ENCODE results near the gene PRPF40B.

The PRPF40B gene

GRCh38 chr12:49622501-49623141 lies 740 bp upstream of the PRPF40B start:
- Histone ChIP-seq H3K27ac (ENCODE audit: low read depth, low read length) (peak overlapping the region; percentile 76), H3K4me3 (ENCODE audit: low read depth in 1 of 5, low read length in 5 of 5) (peak overlapping the region; percentile 63 to 86 (median 79)), H3K9ac (ENCODE audit: low read length in 5 of 5) (peak overlapping the region; percentile 59 to 81 (median 69)), H3K27me3 (ENCODE audit: control insufficient read depth in 5 of 5, insufficient read depth in 4 of 5, low read length in 5 of 5) (no peaks in the 10 kb centered on the region), H3K4me1 (ENCODE audit: control insufficient read depth in 5 of 5, insufficient read depth in 5 of 5, low read length in 5 of 5) (peaks cover 2 to 31% (median 24%) of the 10 kb centered on the region in 5 donors), H3K9me3 (ENCODE audit: control insufficient read depth in 5 of 5, low read length in 5 of 5) (no peaks in the 10 kb centered on the region), H3K36me3 (ENCODE audit: control insufficient read depth in 5 of 5, insufficient read depth in 5 of 5, low read length in 5 of 5) (no peaks in the 10 kb centered on the region)

- no peak overlapping the region for H3K9ac ChIP-seq (ENCODE audit: low read length in 5 of 5)
- peak overlapping the region; percentile 16 for H3K27ac ChIP-seq (ENCODE audit: low read depth, low read length)
- H3K9me3 ChIP-seq (ENCODE audit: control insufficient read depth in 5 of 5, low read length in 5 of 5): no peaks in the 10 kb centered on the region
- H3K4me1 ChIP-seq (ENCODE audit: control insufficient read depth in 5 of 5, insufficient read depth in 5 of 5, low read length in 5 of 5): peaks cover 2 to 24% (median 20%) of the 10 kb centered on the region in 5 donors
- no peaks in the 10 kb centered on the region for H3K27me3 ChIP-seq (ENCODE audit: control insufficient read depth in 5 of 5, insufficient read depth in 4 of 5, low read length in 5 of 5)
- H3K4me3 ChIP-seq (ENCODE audit: low read depth in 1 of 5, low read length in 5 of 5): no peak overlapping the region
- H3K36me3 ChIP-seq (ENCODE audit: control insufficient read depth in 5 of 5, insufficient read depth in 5 of 5, low read length in 5 of 5): no peaks in the 10 kb centered on the region
These were observed 1.7 kb downstream of the PRPF40B start for GRCh38 chr12:49624921-49625577.

- peaks cover 2 to 22% (median 19%) of the 10 kb centered on the region in 5 donors for H3K4me1 ChIP-seq (ENCODE audit: control insufficient read depth in 5 of 5, insufficient read depth in 5 of 5, low read length in 5 of 5)
- no peak overlapping the region for H3K27ac ChIP-seq (ENCODE audit: low read depth, low read length)
- no peaks in the 10 kb centered on the region for H3K9me3 ChIP-seq (ENCODE audit: control insufficient read depth in 5 of 5, low read length in 5 of 5)
- no peaks in the 10 kb centered on the region for H3K36me3 ChIP-seq (ENCODE audit: control insufficient read depth in 5 of 5, insufficient read depth in 5 of 5, low read length in 5 of 5)
- no peak overlapping the region for H3K4me3 ChIP-seq (ENCODE audit: low read depth in 1 of 5, low read length in 5 of 5)
- H3K9ac ChIP-seq (ENCODE audit: low read length in 5 of 5): no peak overlapping the region
- H3K27me3 ChIP-seq (ENCODE audit: control insufficient read depth in 5 of 5, insufficient read depth in 4 of 5, low read length in 5 of 5): no peaks in the 10 kb centered on the region
These were observed 2.9 kb downstream of the PRPF40B start for GRCh38 chr12:49626169-49626835.

GRCh38 chr12:49626836-49627235 lies 3.5 kb downstream of the PRPF40B start:
- Histone ChIP-seq H3K4me1 (ENCODE audit: control insufficient read depth in 5 of 5, insufficient read depth in 5 of 5, low read length in 5 of 5) (peaks cover 0 to 17% (median 15%) of the 10 kb centered on the region in 5 donors), H3K27me3 (ENCODE audit: control insufficient read depth in 5 of 5, insufficient read depth in 4 of 5, low read length in 5 of 5) (no peaks in the 10 kb centered on the region), H3K36me3 (ENCODE audit: control insufficient read depth in 5 of 5, insufficient read depth in 5 of 5, low read length in 5 of 5) (peaks cover 0 to 4% (median 2%) of the 10 kb centered on the region in 5 donors), H3K9ac (ENCODE audit: low read length in 5 of 5) (no peak overlapping the region), H3K4me3 (ENCODE audit: low read depth in 1 of 5, low read length in 5 of 5) (no peak overlapping the region), H3K27ac (ENCODE audit: low read depth, low read length) (no peak overlapping the region), H3K9me3 (ENCODE audit: control insufficient read depth in 5 of 5, low read length in 5 of 5) (no peaks in the 10 kb centered on the region)

- Histone ChIP-seq H3K27me3 (ENCODE audit: control insufficient read depth in 5 of 5, insufficient read depth in 4 of 5, low read length in 5 of 5) (no peaks in the 10 kb centered on the region), H3K27ac (ENCODE audit: low read depth, low read length) (no peak overlapping the region), H3K4me3 (ENCODE audit: low read depth in 1 of 5, low read length in 5 of 5) (no peak overlapping the region), H3K36me3 (ENCODE audit: control insufficient read depth in 5 of 5, insufficient read depth in 5 of 5, low read length in 5 of 5) (peaks cover 0 to 7% (median 5%) of the 10 kb centered on the region in 5 donors), H3K9ac (ENCODE audit: low read length in 5 of 5) (no peak overlapping the region), H3K4me1 (ENCODE audit: control insufficient read depth in 5 of 5, insufficient read depth in 5 of 5, low read length in 5 of 5) (peaks cover 0 to 8% (median 6%) of the 10 kb centered on the region in 5 donors), H3K9me3 (ENCODE audit: control insufficient read depth in 5 of 5, low read length in 5 of 5) (no peaks in the 10 kb centered on the region)
These were observed 4.5 kb downstream of the PRPF40B start for GRCh38 chr12:49627752-49628360.

- H3K27ac ChIP-seq (ENCODE audit: low read depth, low read length): no peak overlapping the region
- no peaks in the 10 kb centered on the region for H3K27me3 ChIP-seq (ENCODE audit: control insufficient read depth in 5 of 5, insufficient read depth in 4 of 5, low read length in 5 of 5)
- H3K9me3 ChIP-seq (ENCODE audit: control insufficient read depth in 5 of 5, low read length in 5 of 5): no peaks in the 10 kb centered on the region
- H3K4me3 ChIP-seq (ENCODE audit: low read depth in 1 of 5, low read length in 5 of 5): no peak overlapping the region
- peaks cover 0 to 20% (median 7%) of the 10 kb centered on the region in 5 donors for H3K36me3 ChIP-seq (ENCODE audit: control insufficient read depth in 5 of 5, insufficient read depth in 5 of 5, low read length in 5 of 5)
- no peak overlapping the region for H3K9ac ChIP-seq (ENCODE audit: low read length in 5 of 5)
- H3K4me1 ChIP-seq (ENCODE audit: control insufficient read depth in 5 of 5, insufficient read depth in 5 of 5, low read length in 5 of 5): peaks cover under 1 to 12% (median 5%) of the 10 kb centered on the region in 5 donors
These were observed 8.1 kb downstream of the PRPF40B start for GRCh38 chr12:49631336-49631907.

GRCh38 chr12:49632401-49632800 lies 9.0 kb downstream of the PRPF40B start:
- Histone ChIP-seq H3K4me3 (ENCODE audit: low read depth in 1 of 5, low read length in 5 of 5) (no peak overlapping the region), H3K36me3 (ENCODE audit: control insufficient read depth in 5 of 5, insufficient read depth in 5 of 5, low read length in 5 of 5) (peaks cover 0 to 20% (median 10%) of the 10 kb centered on the region in 5 donors), H3K27me3 (ENCODE audit: control insufficient read depth in 5 of 5, insufficient read depth in 4 of 5, low read length in 5 of 5) (no peaks in the 10 kb centered on the region)

GRCh38 chr12:49632986-49633702 lies 9.8 kb downstream of the PRPF40B start:
- H3K27me3 ChIP-seq (ENCODE audit: control insufficient read depth in 5 of 5, insufficient read depth in 4 of 5, low read length in 5 of 5): no peaks in the 10 kb centered on the region
- H3K9ac ChIP-seq (ENCODE audit: low read length in 5 of 5): no peak overlapping the region
- no peaks in the 10 kb centered on the region for H3K9me3 ChIP-seq (ENCODE audit: control insufficient read depth in 5 of 5, low read length in 5 of 5)
- peaks cover 2 to 21% (median 11%) of the 10 kb centered on the region in 5 donors for H3K4me1 ChIP-seq (ENCODE audit: control insufficient read depth in 5 of 5, insufficient read depth in 5 of 5, low read length in 5 of 5)
- H3K4me3 ChIP-seq (ENCODE audit: low read depth in 1 of 5, low read length in 5 of 5): no peak overlapping the region
- H3K27ac ChIP-seq (ENCODE audit: low read depth, low read length): no peak overlapping the region
- H3K36me3 ChIP-seq (ENCODE audit: control insufficient read depth in 5 of 5, insufficient read depth in 5 of 5, low read length in 5 of 5): peaks cover 0 to 26% (median 11%) of the 10 kb centered on the region in 5 donors

More at GRCh38 chr12:49632401-49632800, 9.0 kb downstream of the PRPF40B start:
- no peak overlapping the region for H3K27ac ChIP-seq (ENCODE audit: low read depth, low read length)
- no peak overlapping the region for H3K9ac ChIP-seq (ENCODE audit: low read length in 5 of 5)
- peaks cover 2 to 21% (median 11%) of the 10 kb centered on the region in 5 donors for H3K4me1 ChIP-seq (ENCODE audit: control insufficient read depth in 5 of 5, insufficient read depth in 5 of 5, low read length in 5 of 5)
- H3K9me3 ChIP-seq (ENCODE audit: control insufficient read depth in 5 of 5, low read length in 5 of 5): no peaks in the 10 kb centered on the region

- H3K36me3 ChIP-seq (ENCODE audit: control insufficient read depth in 5 of 5, insufficient read depth in 5 of 5, low read length in 5 of 5): peaks cover 0 to 27% (median 14%) of the 10 kb centered on the region in 5 donors
- no peak overlapping the region for H3K9ac ChIP-seq (ENCODE audit: low read length in 5 of 5)
- peaks cover 2 to 21% (median 11%) of the 10 kb centered on the region in 5 donors for H3K4me1 ChIP-seq (ENCODE audit: control insufficient read depth in 5 of 5, insufficient read depth in 5 of 5, low read length in 5 of 5)
- H3K27ac ChIP-seq (ENCODE audit: low read depth, low read length): no peak overlapping the region
- no peaks in the 10 kb centered on the region for H3K27me3 ChIP-seq (ENCODE audit: control insufficient read depth in 5 of 5, insufficient read depth in 4 of 5, low read length in 5 of 5)
- no peaks in the 10 kb centered on the region for H3K9me3 ChIP-seq (ENCODE audit: control insufficient read depth in 5 of 5, low read length in 5 of 5)
- no peak overlapping the region for H3K4me3 ChIP-seq (ENCODE audit: low read depth in 1 of 5, low read length in 5 of 5)
These were observed 10.5 kb downstream of the PRPF40B start for GRCh38 chr12:49633703-49634345.

All from subcutaneous abdominal adipose tissue (tissue), 5 donors.